PFSK-1 (cell line): ENCODE data around the gene ATP6V0D1.

Source experiments
- FOXP2 ChIP-seq: optimal IDR thresholded peaks from 2 replicates; pipeline ENCODE3; 2011; ENCODE audit warnings: borderline replicate concordance, control low read depth, inconsistent platforms; ENCODE audit not compliant: insufficient read depth; ENCODE audit errors: extremely low read length, extremely low read depth
- POLR2AphosphoS5 ChIP-seq: IDR thresholded peaks from 2 replicates; pipeline ENCODE4 v1.6.1; 2012; ENCODE audit warnings: low read depth, mild to moderate bottlenecking, control low read depth, low read length, moderate library complexity
- REST ChIP-seq, 2 experiments: IDR thresholded peaks; 2 replicates each; pipeline versions ENCODE4 v1.6.1 to v1.8.0; 2011 to 2012; ENCODE audit warnings: low read depth in 2 of 2, low read length in 2 of 2, control low read depth in 1 of 2, inconsistent platforms in 1 of 2, mild to moderate bottlenecking in 1 of 2, moderate library complexity in 1 of 2; ENCODE audit not compliant: insufficient read depth in 1 of 2
- SIN3A ChIP-seq: IDR thresholded peaks from 2 replicates; pipeline ENCODE4 v1.6.1; 2012; ENCODE audit warnings: mild to moderate bottlenecking, low read length, moderate library complexity, borderline replicate concordance; ENCODE audit not compliant: insufficient read depth
- TAF1 ChIP-seq: IDR thresholded peaks from 2 replicates; pipeline ENCODE4 v1.6.1; 2012; ENCODE audit warnings: low read length, control low read depth, borderline replicate concordance; ENCODE audit not compliant: insufficient read depth

- no peak for TF ChIP-seq TAF1
- no peak for TF ChIP-seq POLR2AphosphoS5
- no peak for TF ChIP-seq SIN3A
- no peak for TF ChIP-seq FOXP2
- no peak for TF ChIP-seq REST (IDR thresholded peaks at IDR 0.05; ENCODE audit: insufficient read depth in 1 of 2, low read depth in 2 of 2, low read length in 2 of 2)
Measured at GRCh38 chr16:67516296-67517154, 35.6 kb upstream of the ATP6V0D1 start.
